D341Med (cell line): ENCODE data around the gene PCDHA11.
"Not testable (repeated sequence)": the region's sequence is repeated elsewhere in the genome, so short reads cannot be mapped to it uniquely, and the experiment has no call there.

ENCODE experiments used
- DNase-seq: peaks from one replicate; pipeline ENCODE4 v3.0.0; 2012; ENCODE audit warnings: low spot score

Gene PCDHA11

DNA sequence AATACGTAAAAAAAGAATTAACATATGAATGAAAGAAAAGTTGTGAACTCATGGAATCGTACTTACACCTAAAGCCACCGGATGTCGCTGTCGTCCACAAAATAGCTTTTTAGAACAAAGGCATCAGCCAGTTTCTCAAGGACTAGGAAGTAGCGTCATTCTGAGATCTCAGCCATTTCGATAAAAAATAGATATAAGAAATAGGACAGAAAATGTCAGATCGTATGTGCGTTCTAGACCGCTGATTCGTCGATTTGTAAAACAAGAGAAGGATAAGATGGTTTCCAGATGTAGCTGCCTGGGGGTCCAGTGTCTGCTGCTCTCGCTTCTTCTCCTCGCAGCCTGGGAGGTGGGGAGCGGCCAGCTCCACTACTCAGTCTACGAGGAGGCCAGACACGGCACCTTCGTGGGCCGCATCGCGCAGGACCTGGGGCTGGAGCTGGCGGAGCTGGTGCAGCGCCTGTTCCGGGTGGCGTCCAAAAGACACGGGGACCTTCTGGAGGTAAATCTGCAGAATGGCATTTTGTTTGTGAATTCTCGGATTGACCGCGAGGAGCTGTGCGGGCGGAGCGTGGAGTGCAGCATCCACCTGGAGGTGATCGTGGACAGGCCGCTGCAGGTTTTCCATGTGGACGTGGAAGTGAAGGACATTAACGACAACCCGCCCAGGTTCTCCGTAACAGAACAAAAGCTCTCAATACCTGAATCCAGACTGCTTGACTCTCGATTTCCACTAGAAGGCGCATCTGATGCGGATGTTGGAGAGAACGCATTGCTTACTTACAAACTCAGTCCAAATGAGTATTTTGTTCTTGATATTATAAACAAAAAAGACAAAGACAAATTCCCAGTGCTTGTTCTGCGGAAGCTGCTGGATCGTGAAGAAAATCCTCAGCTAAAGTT lies 12.7 kb upstream of the PCDHA11 start, which contains the start of gene PCDHA10:
Gene PCDHA10, plus strand, starts transcription at position 126 of the 903 bp plus-strand sequence. Its CDS starts 152 bp downstream, at position 278.
- DNase-seq = no peak

DNA sequence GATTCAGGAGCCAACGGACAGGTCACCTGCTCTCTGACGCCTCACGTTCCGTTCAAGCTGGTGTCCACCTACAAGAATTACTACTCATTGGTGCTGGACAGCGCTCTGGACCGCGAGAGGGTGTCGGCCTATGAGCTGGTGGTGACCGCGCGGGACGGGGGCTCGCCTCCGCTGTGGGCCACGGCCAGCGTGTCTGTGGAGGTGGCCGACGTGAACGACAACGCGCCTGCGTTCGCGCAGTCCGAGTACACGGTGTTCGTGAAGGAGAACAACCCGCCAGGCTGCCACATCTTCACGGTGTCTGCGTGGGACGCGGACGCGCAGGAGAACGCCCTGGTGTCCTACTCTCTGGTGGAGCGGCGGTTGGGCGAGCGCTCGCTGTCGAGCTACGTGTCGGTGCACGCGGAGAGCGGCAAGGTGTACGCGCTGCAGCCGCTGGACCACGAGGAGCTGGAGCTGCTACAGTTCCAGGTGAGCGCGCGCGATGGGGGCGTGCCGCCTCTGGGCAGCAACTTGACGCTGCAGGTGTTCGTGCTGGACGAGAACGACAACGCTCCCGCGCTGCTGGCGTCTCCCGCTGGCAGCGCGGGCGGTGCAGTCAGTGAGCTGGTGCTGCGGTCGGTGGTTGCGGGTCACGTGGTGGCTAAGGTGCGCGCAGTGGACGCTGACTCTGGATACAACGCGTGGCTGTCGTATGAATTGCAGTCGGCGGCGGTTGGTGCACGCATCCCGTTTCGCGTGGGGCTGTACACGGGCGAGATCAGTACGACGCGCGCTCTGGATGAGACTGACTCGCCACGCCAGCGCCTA lies 11.4 kb upstream of the PCDHA11 start:
- DNase-seq = no peak

DNA sequence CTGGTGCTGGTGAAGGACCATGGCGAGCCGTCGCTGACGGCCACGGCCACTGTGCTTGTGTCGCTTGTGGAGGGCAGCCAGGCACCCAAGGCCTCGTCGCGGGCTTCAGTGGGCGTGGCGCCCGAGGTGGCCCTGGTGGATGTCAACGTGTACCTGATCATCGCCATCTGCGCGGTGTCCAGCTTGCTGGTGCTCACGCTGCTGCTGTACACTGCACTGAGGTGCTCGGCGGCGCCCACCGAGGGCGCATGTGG lies 10.8 kb upstream of the PCDHA11 start:
- no peak for DNase-seq

GRCh38 chr5:140862441-140863295 lies 6.1 kb upstream of the PCDHA11 start:
- no peak for DNase-seq

- DNase-seq = no peak
Observed at GRCh38 chr5:140869555-140869886, 764 bp downstream of the PCDHA11 start.

DNA sequence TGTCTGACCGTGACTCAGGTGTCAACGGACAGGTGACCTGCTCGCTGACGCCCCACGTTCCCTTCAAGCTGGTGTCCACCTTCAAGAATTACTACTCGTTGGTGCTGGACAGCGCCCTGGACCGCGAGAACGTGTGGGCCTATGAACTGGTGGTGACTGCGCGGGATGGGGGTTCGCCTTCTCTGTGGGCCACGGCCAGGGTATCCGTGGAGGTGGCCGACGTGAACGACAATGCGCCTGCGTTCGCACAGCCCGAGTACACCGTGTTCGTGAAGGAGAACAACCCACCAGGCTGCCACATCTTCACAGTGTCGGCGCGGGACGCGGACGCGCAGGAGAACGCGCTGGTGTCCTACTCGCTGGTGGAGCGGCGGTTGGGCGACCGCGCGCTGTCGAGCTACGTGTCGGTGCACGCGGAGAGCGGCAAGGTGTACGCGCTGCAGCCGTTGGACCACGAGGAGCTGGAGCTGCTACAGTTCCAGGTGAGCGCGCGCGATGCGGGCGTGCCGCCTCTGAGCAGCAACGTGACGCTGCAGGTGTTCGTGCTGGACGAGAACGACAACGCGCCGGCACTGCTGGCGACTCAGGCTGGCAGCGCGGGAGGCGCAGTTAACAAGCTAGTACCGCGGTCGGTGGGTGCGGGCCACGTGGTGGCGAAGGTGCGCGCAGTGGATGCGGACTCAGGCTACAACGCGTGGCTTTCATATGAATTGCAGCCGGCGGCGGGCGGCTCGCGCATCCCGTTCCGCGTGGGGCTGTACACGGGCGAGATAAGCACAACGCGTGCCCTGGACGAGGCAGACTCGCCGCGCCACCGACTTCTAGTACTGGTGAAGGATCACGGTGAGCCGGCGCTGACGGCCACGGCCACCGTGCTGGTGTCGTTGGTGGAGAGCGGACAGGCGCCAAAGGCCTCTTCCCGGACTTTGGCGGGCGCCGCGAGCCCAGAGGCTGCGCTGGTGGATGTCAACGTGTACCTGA lies 1.8 kb downstream of the PCDHA11 start:
- DNase-seq = no peak

DNA sequence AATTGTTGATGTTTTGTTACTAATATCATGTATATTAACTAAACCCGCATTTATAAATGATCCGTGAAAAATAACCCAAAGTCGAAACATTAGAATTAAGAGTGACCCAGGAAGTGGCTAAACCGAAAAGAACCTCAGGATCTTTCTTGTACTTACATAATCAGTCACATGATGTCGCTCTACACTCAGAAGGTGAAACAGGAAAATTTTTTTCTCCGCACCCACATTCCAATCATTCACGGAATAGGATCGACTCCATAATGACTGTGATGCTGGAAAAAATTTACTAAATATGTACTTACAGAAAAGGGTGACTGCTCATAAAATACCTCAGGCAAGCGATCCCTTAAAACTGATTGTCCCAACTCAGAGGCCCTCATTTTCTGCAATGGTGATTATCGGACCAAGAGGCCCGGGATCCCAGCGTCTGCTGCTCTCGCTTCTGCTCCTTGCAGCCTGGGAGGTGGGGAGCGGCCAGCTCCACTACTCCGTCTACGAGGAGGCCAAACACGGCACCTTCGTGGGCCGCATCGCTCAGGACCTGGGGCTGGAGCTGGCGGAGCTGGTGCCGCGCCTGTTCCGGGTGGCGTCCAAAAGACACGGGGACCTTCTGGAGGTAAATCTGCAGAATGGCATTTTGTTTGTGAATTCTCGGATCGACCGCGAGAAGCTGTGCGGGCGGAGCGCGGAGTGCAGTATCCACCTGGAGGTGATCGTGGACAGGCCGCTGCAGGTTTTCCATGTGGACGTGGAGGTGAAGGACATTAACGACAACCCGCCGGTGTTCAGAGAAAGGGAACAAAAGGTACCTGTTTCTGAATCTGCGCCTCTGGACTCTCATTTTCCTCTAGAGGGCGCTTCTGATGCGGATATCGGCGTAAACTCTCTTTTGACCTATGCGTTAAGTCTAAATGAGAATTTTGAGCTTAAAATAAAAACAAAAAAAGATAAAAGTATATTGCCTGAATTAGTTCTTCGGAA lies 6.6 kb downstream of the PCDHA11 start, which contains the start of gene PCDHA12:
Gene PCDHA12, plus strand, starts transcription at position 224 of the 981 bp plus-strand sequence. Its CDS starts 165 bp downstream, at position 389.
- no peak for DNase-seq

DNA sequence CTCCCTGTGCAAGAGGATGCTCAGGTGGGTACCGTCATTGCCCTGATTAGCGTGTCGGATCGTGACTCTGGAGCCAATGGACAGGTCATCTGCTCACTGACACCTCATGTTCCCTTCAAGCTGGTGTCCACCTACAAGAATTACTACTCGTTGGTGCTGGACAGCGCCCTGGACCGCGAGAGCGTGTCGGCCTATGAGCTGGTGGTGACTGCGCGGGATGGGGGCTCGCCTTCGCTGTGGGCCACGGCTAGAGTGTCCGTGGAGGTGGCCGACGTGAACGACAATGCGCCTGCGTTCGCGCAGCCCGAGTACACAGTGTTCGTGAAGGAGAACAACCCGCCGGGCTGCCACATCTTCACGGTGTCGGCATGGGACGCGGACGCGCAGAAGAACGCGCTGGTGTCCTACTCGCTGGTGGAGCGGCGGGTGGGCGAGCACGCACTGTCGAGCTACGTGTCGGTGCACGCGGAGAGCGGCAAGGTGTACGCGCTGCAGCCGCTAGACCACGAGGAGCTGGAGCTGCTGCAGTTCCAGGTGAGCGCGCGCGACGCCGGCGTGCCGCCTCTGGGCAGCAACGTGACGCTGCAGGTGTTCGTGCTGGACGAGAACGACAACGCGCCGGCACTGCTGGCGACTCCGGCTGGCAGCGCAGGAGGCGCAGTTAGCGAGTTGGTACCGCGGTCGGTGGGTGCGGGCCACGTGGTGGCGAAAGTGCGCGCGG lies 7.9 kb downstream of the PCDHA11 start:
- DNase-seq = not testable (repeated sequence)

DNA sequence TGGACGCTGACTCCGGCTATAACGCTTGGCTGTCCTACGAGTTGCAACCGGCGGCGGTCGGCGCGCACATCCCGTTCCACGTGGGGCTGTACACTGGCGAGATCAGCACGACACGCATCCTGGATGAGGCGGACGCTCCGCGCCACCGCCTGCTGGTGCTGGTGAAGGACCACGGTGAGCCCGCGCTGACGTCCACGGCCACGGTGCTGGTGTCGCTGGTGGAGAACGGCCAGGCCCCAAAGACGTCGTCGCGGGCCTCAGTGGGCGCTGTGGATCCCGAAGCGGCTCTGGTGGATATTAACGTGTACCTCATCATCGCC lies 8.5 kb downstream of the PCDHA11 start:
- no peak for DNase-seq

- no peak for DNase-seq
Observed at GRCh38 chr5:140881889-140882590, 13.3 kb downstream of the PCDHA11 start, which contains the start of gene PCDHA13. Gene PCDHA13 (plus strand): TSS chr5:140882124. CDS start chr5:140882269, 145 bp downstream.

DNA sequence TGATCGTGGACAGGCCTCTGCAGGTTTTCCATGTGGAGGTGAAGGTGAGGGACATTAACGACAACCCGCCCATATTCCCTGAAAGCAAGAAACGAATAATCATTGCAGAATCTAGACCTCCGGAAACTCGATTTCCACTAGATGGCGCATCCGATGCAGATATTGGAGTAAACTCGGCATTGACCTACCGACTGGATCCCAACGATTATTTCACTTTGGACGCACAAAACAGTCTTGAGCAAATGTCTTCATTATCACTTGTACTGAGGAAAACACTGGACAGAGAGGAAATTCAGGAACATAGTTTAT lies 13.8 kb downstream of the PCDHA11 start:
- DNase-seq = no peak

DNA sequence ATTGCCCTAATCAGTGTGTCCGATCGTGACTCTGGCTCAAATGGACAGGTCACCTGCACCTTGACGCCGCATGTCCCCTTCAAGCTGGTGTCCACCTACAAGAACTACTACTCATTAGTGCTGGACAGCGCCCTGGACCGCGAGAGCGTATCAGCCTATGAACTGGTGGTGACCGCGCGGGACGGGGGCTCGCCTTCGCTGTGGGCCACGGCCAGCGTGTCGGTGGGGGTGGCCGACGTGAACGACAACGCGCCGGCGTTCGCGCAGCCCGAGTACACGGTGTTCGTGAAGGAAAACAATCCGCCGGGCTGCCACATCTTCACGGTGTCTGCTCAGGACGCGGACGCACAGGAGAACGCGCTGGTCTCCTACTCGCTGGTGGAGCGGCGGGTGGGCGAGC lies 14.6 kb downstream of the PCDHA11 start:
- DNase-seq = no peak

GRCh38 chr5:140883927-140884697 lies 15.4 kb downstream of the PCDHA11 start:
- DNase-seq = no peak

GRCh38 chr5:140916325-140916724 lies 47.6 kb downstream of the PCDHA11 start:
- DNase-seq = no peak
